GM23338 (cell line): ENCODE data around the gene TTL. TPM values are rescaled to one million over a fixed set of nuclear protein-coding genes. Genes with fewer than 3 reads are reported as not detected.

Source experiments
- ATAC-seq: fragments of 200-7000 bp; cut with Tn5 transposase; 3 replicates; pipeline ENCODE4 v1.9.1; 2020
- DNase-seq: peaks from one replicate; pipeline ENCODE4 v3.0.0-alpha.2; 2015; ENCODE audit warnings: low spot score
- H2AFZ ChIP-seq: fragments of 200-600 bp; sonication (generic); 2 replicates; pipeline ENCODE4 v1.8.0; 2016; ENCODE audit warnings: antibody characterized with exemption, mild to moderate bottlenecking, moderate library complexity
- H3F3A ChIP-seq: fragments of 200-600 bp; sonication (generic); replicated peaks from 2 replicates; pipeline ENCODE4 v1.8.0; 2017; ENCODE audit warnings: antibody characterized with exemption, mixed run types, low read depth
- H3K27ac ChIP-seq: fragments of 200-600 bp; sonication (generic); 2 replicates; pipeline ENCODE4 v1.6.1; 2016; ENCODE audit warnings: low read depth
- H3K27me3 ChIP-seq: fragments of 200-600 bp; sonication (generic); 2 replicates; pipeline ENCODE4 v1.8.0; 2016; ENCODE audit warnings: mild to moderate bottlenecking, mixed run types, moderate library complexity; ENCODE audit not compliant: insufficient read depth
- H3K36me3 ChIP-seq: fragments of 200-600 bp; sonication (generic); 2 replicates; pipeline ENCODE4 v1.8.0; 2016; ENCODE audit warnings: mild to moderate bottlenecking; ENCODE audit not compliant: insufficient read depth
- H3K4me1 ChIP-seq: fragments of 200-600 bp; sonication (generic); 2 replicates; pipeline ENCODE4 v1.8.0; 2016; ENCODE audit warnings: mild to moderate bottlenecking, moderate library complexity; ENCODE audit not compliant: insufficient read depth
- H3K4me2 ChIP-seq: fragments of 200-600 bp; sonication (generic); 2 replicates; pipeline ENCODE4 v1.7.1; 2017; ENCODE audit warnings: mixed run types
- H3K4me3 ChIP-seq: fragments of 200-600 bp; sonication (generic); 2 replicates; pipeline ENCODE4 v1.6.1; 2016; ENCODE audit warnings: mixed run types
- H3K79me2 ChIP-seq: fragments of 200-600 bp; sonication (generic); replicated peaks from 2 replicates; pipeline ENCODE4 v1.8.0; 2017; ENCODE audit warnings: mild to moderate bottlenecking; ENCODE audit not compliant: insufficient read depth
- H3K9me2 ChIP-seq: fragments of 200-600 bp; sonication (generic); 2 replicates; pipeline ENCODE4 v1.8.0; 2017; ENCODE audit not compliant: insufficient read depth
- H4K20me1 ChIP-seq: fragments of 200-600 bp; sonication (generic); replicated peaks from 2 replicates; pipeline ENCODE4 v1.8.0; 2017; ENCODE audit warnings: mild to moderate bottlenecking; ENCODE audit not compliant: insufficient read depth
- H3K27ac Mint-ChIP-seq: 2 replicates; pipeline ENCODE4 v1.8.0; 2020; ENCODE audit warnings: inconsistent platforms, mild to moderate bottlenecking, moderate library complexity, mixed read lengths
- H3K27me3 Mint-ChIP-seq: 3 replicates; pipeline ENCODE4 v1.8.0; 2022; ENCODE audit warnings: low read depth, mild to moderate bottlenecking, moderate library complexity, mixed read lengths, inconsistent platforms; ENCODE audit not compliant: insufficient read depth, poor library complexity
- H3K36me3 Mint-ChIP-seq: 3 replicates; pipeline ENCODE4 v1.8.0; 2021; ENCODE audit warnings: low read depth, mild to moderate bottlenecking, inconsistent platforms, moderate library complexity, mixed read lengths
- H3K4me1 Mint-ChIP-seq: 3 replicates; pipeline ENCODE4 v1.8.0; 2020; ENCODE audit warnings: mild to moderate bottlenecking, inconsistent platforms, mixed read lengths
- H3K4me3 Mint-ChIP-seq: 3 replicates; pipeline ENCODE4 v1.8.0; 2021; ENCODE audit warnings: moderate library complexity, mild to moderate bottlenecking, inconsistent platforms, mixed read lengths
- H3K9me3 Mint-ChIP-seq: 3 replicates; pipeline ENCODE4 v1.8.0; 2020; ENCODE audit warnings: moderate library complexity, mild to moderate bottlenecking, inconsistent platforms, mixed read lengths
- CREB1 ChIP-seq: fragments of 250-450 bp; sonication (Bioruptor Pico); IDR thresholded peaks from 2 replicates; pipeline ENCODE4 v1.5.0; 2020; ENCODE audit warnings: low read depth, mild to moderate bottlenecking, moderate library complexity
- CTCF ChIP-seq, 2 experiments: fragments of 200-600 bp in 1 of 2; sonication (generic) in 1 of 2; conservative IDR thresholded peaks; 2 replicates each; pipeline versions ENCODE4 v1.5.1 to v1.6.1; 2016 to 2017; ENCODE audit warnings: antibody characterized with exemption in 2 of 2, low read depth in 2 of 2, mild to moderate bottlenecking in 2 of 2, moderate library complexity in 1 of 2
- ETS1 ChIP-seq: IDR thresholded peaks from 2 replicates; pipeline ENCODE4 v1.6.1; 2016; ENCODE audit warnings: antibody characterized with exemption
- EZH2 ChIP-seq: fragments of 200-600 bp; sonication (generic); IDR thresholded peaks from one replicate; pipeline ENCODE4 v1.8.0; 2017; ENCODE audit warnings: antibody characterized with exemption, mild to moderate bottlenecking, low read depth; ENCODE audit not compliant: unreplicated experiment
- EZH2phosphoT487 ChIP-seq: fragments of 200-600 bp; sonication (generic); IDR thresholded peaks from one replicate; pipeline ENCODE4 v1.8.1; 2018; ENCODE audit warnings: antibody characterized with exemption; ENCODE audit not compliant: unreplicated experiment
- JUNB ChIP-seq: IDR thresholded peaks from one replicate; pipeline ENCODE4 v1.6.1; 2016; ENCODE audit warnings: antibody characterized with exemption; ENCODE audit not compliant: unreplicated experiment
- NANOG ChIP-seq: IDR thresholded peaks from 2 replicates; pipeline ENCODE4 v1.6.1; 2016; ENCODE audit warnings: antibody characterized with exemption, borderline replicate concordance
- POLR2AphosphoS5 ChIP-seq: IDR thresholded peaks from 2 replicates; pipeline ENCODE4 v1.6.1; 2016; ENCODE audit warnings: antibody characterized with exemption, low read depth
- REST ChIP-seq: IDR thresholded peaks from one replicate; pipeline ENCODE4 v1.6.1; 2018; ENCODE audit warnings: antibody characterized with exemption; ENCODE audit not compliant: unreplicated experiment
- STAT1 ChIP-seq: IDR thresholded peaks from one replicate; pipeline ENCODE4 v1.6.1; 2016; ENCODE audit warnings: antibody characterized with exemption; ENCODE audit not compliant: unreplicated experiment
- ZNF114 ChIP-seq: fragments of 250-450 bp; sonication (Bioruptor Pico); IDR thresholded peaks from 2 replicates; pipeline ENCODE4 v1.5.0; 2020; ENCODE audit warnings: mild to moderate bottlenecking, moderate library complexity
- ZNF331 ChIP-seq: fragments of 250-450 bp; sonication (Bioruptor Pico); IDR thresholded peaks from 2 replicates; pipeline ENCODE4 v1.5.0; 2020; ENCODE audit warnings: low read depth, mild to moderate bottlenecking, moderate library complexity
- ZNF462 ChIP-seq: fragments of 250-450 bp; sonication (Bioruptor Pico); IDR thresholded peaks from 2 replicates; pipeline ENCODE4 v1.5.0; 2020; ENCODE audit warnings: mild to moderate bottlenecking, moderate library complexity
- polyA plus RNA-seq: library from polyadenylated mRNA; unstranded; fragments of >200 nt; fragmentation: Nextera tagmentation; extraction: Ambion mirVana; gene quantifications from 2 replicates; pipeline ENCODE4 v1.2.1, GENCODE V29; 2016
- total RNA-seq: library from RNA; depleted of rRNA; stranded (reverse); fragments of >200 nt; shearing (Covaris generic); gene quantifications from 2 replicates; pipeline ENCODE4 v1.2.3, GENCODE V29; 2014

The TTL gene
- total and polyA plus RNA-seq, 2 experiments from 2014 or later = 10.1 to 34.6 TPM

GRCh38 chr2:112454586-112454985 lies 27.4 kb upstream of the TTL start:
- Histone ChIP-seq H3K4me3 (no peak overlapping the region), H3K4me2 (no peak overlapping the region), H3K36me3 (no peaks in the 10 kb centered on the region), H3K79me2 (no peaks in the 10 kb centered on the region), H3K9me2 (0 out of 2 replicates have a peak, but pooled peaks cover 4% of the 10 kb centered on the region), H2AFZ (no peak overlapping the region), H3K27ac (no peak overlapping the region), H3K27me3 (no peaks in the 10 kb centered on the region), H3K4me1 (no peaks in the 10 kb centered on the region), H3F3A (no peaks in the 10 kb centered on the region), H4K20me1 (no peaks in the 10 kb centered on the region)
- DNase-seq = no peak
- no peaks in the 10 kb centered on the region for H3K36me3 Mint-ChIP-seq
- no peaks in the 10 kb centered on the region; the same call in 2 of the 3 replicates for H3K4me1 Mint-ChIP-seq
- TF ChIP-seq ZNF114 (CRISPR knock-in tag) = no peak
- TF ChIP-seq ZNF331 (CRISPR knock-in tag) = no peak
- TF ChIP-seq JUNB = no peak
- TF ChIP-seq STAT1 = no peak
- TF ChIP-seq POLR2AphosphoS5 = no peak
- no peak for TF ChIP-seq REST
- no peak for TF ChIP-seq EZH2
- TF ChIP-seq NANOG = no peak
- TF ChIP-seq CREB1 (CRISPR knock-in tag) = no peak
- TF ChIP-seq ZNF462 = no peak
- TF ChIP-seq ETS1 = no peak
- no peak for TF ChIP-seq CTCF (conservative IDR thresholded peaks at IDR 0.05; ENCODE audit: low read depth in 2 of 2)
- no peak for TF ChIP-seq EZH2phosphoT487
- H3K27ac Mint-ChIP-seq = no peak overlapping the region
- H3K9me3 Mint-ChIP-seq = no peaks in the 10 kb centered on the region
- H3K27me3 Mint-ChIP-seq = peaks cover 2% of the 10 kb centered on the region
- no peak for ATAC-seq
- no peak overlapping the region for H3K4me3 Mint-ChIP-seq
